Choroid plexus epithelial cell (primary cell): ENCODE results near the gene MMP10.
A peak's percentile ranks its signal among the peaks of the same experiment; 100 is the strongest.

Experiments
- DNase-seq: peaks from one replicate; pipeline ENCODE4 v3.0.0-alpha.2; 2010; ENCODE audit warnings: low read depth
- H3K4me3 ChIP-seq: 2 replicates; pipeline ENCODE4 v1.5.1; 2011; ENCODE audit warnings: low read depth, mild to moderate bottlenecking, control low read depth, low read length, moderate library complexity
- TF ChIP-seq, protein P1 (sequence below): conservative IDR thresholded peaks from 2 replicates; pipeline ENCODE4 v1.5.1; 2011; ENCODE audit warnings: low read depth, mild to moderate bottlenecking, control low read depth, inconsistent platforms, low read length, moderate library complexity

Gene MMP10

GRCh38 chr11:102770191-102770590 lies 10.2 kb downstream of the MMP10 start:
- no peak overlapping the region for H3K4me3 ChIP-seq
- no peak for DNase-seq
- TF ChIP-seq, protein P1, sequence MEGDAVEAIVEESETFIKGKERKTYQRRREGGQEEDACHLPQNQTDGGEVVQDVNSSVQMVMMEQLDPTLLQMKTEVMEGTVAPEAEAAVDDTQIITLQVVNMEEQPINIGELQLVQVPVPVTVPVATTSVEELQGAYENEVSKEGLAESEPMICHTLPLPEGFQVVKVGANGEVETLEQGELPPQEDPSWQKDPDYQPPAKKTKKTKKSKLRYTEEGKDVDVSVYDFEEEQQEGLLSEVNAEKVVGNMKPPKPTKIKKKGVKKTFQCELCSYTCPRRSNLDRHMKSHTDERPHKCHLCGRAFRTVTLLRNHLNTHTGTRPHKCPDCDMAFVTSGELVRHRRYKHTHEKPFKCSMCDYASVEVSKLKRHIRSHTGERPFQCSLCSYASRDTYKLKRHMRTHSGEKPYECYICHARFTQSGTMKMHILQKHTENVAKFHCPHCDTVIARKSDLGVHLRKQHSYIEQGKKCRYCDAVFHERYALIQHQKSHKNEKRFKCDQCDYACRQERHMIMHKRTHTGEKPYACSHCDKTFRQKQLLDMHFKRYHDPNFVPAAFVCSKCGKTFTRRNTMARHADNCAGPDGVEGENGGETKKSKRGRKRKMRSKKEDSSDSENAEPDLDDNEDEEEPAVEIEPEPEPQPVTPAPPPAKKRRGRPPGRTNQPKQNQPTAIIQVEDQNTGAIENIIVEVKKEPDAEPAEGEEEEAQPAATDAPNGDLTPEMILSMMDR = no peak

- no peak overlapping the region for H3K4me3 ChIP-seq
- TF ChIP-seq, protein P1 = no peak
- no peak for DNase-seq
Measured at GRCh38 chr11:102767800-102768199, 12.6 kb downstream of the MMP10 start.

- H3K4me3 ChIP-seq = no peak overlapping the region
- DNase-seq = no peak
- TF ChIP-seq, protein P1 = no peak
Measured at GRCh38 chr11:102763440-102763839, 17.0 kb downstream of the MMP10 start.

DNA sequence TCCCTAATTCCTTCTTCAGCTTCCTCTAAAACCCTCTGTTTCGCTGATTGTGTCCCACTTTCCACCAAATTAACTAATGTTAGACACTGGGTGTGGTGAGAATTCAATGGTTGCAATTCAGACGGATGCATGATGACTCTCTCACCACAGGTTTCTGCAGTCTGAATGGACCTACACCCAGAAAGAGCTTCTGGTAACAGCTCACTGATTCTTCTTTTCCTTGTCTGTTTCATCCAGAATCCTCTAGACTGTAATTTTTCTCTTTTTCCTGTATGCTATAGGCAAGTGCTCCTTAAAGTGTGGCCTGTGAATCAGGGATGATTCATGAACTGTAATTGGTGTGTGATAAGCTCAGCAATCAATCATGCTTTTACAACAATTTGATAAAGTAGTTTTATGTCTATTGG lies 18.1 kb downstream of the MMP10 start:
- no peak overlapping the region for H3K4me3 ChIP-seq
- peak; percentile 14 for DNase-seq
- TF ChIP-seq, protein P1 = no peak

- DNase-seq = peak; percentile 59
- no peak overlapping the region for H3K4me3 ChIP-seq
- TF ChIP-seq, protein P1 = no peak
Measured at GRCh38 chr11:102761646-102762238, 18.7 kb downstream of the MMP10 start.

DNA sequence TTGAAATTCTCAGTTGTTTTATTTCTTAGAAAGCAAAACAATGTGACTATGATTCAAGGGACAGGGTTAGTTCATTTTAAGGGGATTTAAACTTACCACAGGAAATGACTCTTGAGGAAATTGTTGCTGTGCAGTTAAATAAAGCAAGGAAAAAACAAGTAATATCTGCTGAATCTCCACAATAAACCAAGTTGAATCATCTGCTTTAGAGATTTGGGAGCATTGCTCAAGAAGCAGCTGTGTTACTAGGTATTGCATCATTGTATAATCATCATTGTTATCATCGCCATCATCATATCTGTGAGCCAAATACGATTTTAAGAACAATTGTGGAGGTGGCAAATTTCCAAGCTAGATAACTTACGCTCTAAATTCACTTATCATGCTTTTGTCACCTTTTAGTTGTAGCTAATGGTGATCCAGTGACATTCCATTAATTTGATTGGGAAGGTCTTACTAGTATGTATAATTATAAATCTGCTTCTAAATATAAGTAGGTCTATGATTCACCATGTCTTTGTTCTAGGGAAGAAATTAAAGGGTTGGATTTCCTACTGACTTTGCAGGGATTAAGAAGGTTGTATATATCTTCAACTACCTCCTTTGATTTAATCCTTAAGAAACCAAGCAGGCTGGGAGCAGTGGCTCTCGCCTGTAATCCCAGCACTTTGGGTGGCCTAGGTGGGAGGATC lies 19.9 kb downstream of the MMP10 start:
- peak; percentile 93 for DNase-seq
- no peak overlapping the region for H3K4me3 ChIP-seq
- TF ChIP-seq, protein P1 = no peak

DNA sequence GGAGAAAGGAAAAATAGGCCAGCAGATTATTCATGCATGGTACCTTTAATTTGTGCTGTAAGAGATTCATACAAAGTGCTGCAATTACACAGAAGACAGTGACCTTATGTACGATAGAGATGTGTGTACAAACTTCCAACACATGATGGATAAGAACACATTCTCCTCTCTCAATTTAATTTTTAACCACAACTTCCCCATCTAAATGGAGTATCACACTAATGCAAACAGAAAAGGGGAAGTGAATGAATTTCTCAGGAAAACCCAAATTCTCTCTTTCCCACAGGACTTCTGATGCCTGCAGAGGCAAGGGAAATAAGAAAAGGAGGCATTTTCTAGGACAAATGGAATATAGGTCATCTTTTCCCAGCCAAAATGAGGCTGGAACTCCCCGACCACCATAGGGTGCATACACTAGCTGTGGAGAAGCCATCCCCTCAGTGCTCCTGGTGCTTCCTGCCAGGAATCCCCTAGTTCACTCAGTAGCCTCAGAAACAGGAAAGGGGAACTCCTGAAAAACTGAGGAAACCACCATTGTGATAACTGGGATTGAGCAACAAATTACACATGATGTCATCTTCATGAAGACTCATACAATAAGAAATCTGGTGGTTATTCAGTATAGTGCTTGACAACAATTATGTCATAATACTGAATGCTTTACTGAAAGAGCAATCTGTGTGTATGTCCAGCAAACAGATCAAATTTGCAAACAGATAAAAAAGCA lies 22.4 kb downstream of the MMP10 start:
- no peak overlapping the region for H3K4me3 ChIP-seq
- peak; percentile 76 for DNase-seq
- TF ChIP-seq, protein P1 = no peak
